Mesothelial cell of epicardium (in vitro differentiated cells): Measurements from ENCODE around the gene DTWD2. TPM values are rescaled to one million over a fixed set of nuclear protein-coding genes. Genes with fewer than 3 reads are reported as not detected.

Experiments used
- DNase-seq, 2 experiments: peaks; one replicate each; pipeline ENCODE4 v3.0.0; 2021; ENCODE audit warnings: low spot score in 2 of 2; ENCODE audit not compliant: unreplicated experiment in 2 of 2
- H3K27ac Mint-ChIP-seq: 2 replicates; pipeline ENCODE4 v1.8.0; 2021; ENCODE audit warnings: mixed read lengths
- H3K27me3 Mint-ChIP-seq: 2 replicates; pipeline ENCODE4 v1.8.0; 2021; ENCODE audit warnings: low read depth, mixed read lengths
- H3K36me3 Mint-ChIP-seq: 2 replicates; pipeline ENCODE4 v1.8.0; 2021; ENCODE audit warnings: mixed read lengths
- H3K4me1 Mint-ChIP-seq: 2 replicates; pipeline ENCODE4 v1.8.0; 2021; ENCODE audit warnings: mixed read lengths
- H3K4me3 Mint-ChIP-seq: 2 replicates; pipeline ENCODE4 v1.8.0; 2021; ENCODE audit warnings: mild to moderate bottlenecking, moderate library complexity, mixed read lengths
- H3K9me3 Mint-ChIP-seq: 2 replicates; pipeline ENCODE4 v1.8.0; 2021; ENCODE audit warnings: mixed read lengths
- microRNA-seq: library from miRNA; unstranded; fragments of <30 nt; microRNA quantifications from one replicate; pipeline ENCODE4 v1.2.0, GENCODE V29; 2021; ENCODE audit warnings: inconsistent platforms, mixed read lengths
- total RNA-seq: library from RNA; stranded (reverse); gene quantifications from 3 replicates; pipeline ENCODE4 v1.2.1, GENCODE V29; 2021
- TF ChIP-seq, protein P1 (sequence below): fragments of 200-600 bp; sonication (generic); IDR thresholded peaks from one replicate; pipeline ENCODE4 v1.5.0; 2021; ENCODE audit warnings: antibody characterized with exemption; ENCODE audit not compliant: unreplicated experiment

Gene DTWD2
- total RNA-seq, 1 donor from 2014 or later = 9.1 TPM

DNA sequence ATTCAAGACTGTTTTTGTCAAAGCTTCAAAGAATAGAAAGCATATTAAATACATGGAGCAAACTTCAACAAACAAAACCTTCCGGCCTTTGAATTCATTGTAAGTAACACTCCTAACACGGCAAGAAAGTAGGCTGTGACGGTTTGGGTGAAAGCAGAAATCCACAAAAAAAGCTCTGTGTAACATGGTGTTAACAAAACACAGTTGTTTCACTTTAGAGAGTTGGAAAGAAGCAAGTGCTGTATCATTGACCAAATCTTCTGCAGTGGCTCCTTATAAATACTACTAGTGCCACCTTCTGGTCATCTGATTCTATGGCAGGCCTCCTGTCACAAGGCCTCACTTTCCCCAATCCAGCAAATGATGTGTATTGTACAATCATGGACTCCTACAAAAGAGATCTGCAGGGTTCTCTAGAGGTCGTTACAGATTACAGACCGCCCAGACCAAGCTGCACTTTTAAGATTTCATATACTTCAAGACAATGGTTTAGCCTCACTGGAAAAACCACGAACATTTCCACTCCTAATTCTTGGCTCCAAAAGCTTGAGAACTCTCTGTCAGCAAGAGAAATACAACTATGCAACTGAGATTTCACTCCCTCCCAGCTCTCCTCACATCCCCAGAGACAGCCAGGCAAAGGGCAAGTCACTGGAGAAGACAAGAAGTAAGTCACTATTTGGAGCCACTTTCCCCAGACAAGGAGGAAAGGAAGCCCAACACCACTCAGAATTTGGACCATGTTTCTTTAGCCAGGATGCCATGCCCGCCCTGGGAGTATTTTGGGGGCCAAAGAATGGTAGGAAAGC is 196.2 kb downstream of the DTWD2 start:
- no peaks in the 10 kb centered on the region for H3K9me3 Mint-ChIP-seq
- no peak for DNase-seq
- no peaks in the 10 kb centered on the region for H3K36me3 Mint-ChIP-seq
- peak overlapping the region; percentile 76 for H3K27ac Mint-ChIP-seq
- peaks cover 33% of the 10 kb centered on the region for H3K4me1 Mint-ChIP-seq
- TF ChIP-seq, protein P1, sequence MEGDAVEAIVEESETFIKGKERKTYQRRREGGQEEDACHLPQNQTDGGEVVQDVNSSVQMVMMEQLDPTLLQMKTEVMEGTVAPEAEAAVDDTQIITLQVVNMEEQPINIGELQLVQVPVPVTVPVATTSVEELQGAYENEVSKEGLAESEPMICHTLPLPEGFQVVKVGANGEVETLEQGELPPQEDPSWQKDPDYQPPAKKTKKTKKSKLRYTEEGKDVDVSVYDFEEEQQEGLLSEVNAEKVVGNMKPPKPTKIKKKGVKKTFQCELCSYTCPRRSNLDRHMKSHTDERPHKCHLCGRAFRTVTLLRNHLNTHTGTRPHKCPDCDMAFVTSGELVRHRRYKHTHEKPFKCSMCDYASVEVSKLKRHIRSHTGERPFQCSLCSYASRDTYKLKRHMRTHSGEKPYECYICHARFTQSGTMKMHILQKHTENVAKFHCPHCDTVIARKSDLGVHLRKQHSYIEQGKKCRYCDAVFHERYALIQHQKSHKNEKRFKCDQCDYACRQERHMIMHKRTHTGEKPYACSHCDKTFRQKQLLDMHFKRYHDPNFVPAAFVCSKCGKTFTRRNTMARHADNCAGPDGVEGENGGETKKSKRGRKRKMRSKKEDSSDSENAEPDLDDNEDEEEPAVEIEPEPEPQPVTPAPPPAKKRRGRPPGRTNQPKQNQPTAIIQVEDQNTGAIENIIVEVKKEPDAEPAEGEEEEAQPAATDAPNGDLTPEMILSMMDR = peak; percentile 74
- H3K4me3 Mint-ChIP-seq = peak overlapping the region; percentile 21
- no peaks in the 10 kb centered on the region for H3K27me3 Mint-ChIP-seq

DNA sequence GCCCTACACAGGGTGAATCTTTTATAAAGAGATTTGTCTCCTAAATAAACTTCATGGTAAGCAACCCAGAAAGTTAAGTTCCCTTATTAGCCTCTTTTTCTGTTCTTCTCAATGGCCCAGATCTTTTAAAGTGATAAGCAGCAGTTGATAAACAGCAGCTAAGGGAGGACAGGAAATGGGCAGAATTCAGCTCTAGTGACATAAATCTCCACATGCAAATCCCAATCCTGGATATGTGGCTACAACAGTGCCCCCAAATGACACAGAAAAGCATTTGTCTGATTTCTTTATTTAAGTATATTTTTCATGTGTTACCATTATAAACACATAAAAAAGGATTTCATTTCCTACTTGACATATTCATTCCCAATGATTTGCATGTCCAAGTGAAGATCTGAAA is 199.0 kb downstream of the DTWD2 start:
- no peaks in the 10 kb centered on the region for H3K27me3 Mint-ChIP-seq
- peaks cover 41% of the 10 kb centered on the region for H3K4me1 Mint-ChIP-seq
- no peaks in the 10 kb centered on the region for H3K36me3 Mint-ChIP-seq
- TF ChIP-seq, protein P1 = no peak
- no peak overlapping the region for H3K4me3 Mint-ChIP-seq
- no peaks in the 10 kb centered on the region for H3K9me3 Mint-ChIP-seq
- H3K27ac Mint-ChIP-seq = no peak overlapping the region
- no peak for DNase-seq

DNA sequence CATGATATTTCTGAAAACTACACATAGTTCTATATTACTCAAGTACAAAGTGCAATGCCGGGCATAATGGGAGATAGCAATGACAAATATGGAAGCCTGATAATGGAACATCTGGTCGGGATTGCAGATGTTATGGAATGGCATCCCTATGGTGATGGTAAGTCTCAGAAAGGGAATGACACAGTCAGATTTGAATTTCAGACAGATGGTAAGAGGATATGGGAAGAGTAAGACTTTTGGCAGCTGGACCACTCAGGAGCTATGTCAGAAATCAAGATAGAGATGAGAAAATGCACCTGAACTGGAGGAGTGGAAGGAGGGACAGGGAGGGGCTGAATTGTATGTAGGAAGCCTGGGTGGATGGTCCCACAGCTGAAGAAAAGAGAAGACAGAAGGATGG is 200.0 kb downstream of the DTWD2 start:
- Mint-ChIP-seq H3K4me1 (peaks cover 47% of the 10 kb centered on the region), H3K27ac (no peak overlapping the region), H3K9me3 (no peaks in the 10 kb centered on the region), H3K4me3 (no peak overlapping the region), H3K36me3 (no peaks in the 10 kb centered on the region), H3K27me3 (no peaks in the 10 kb centered on the region)
- TF ChIP-seq, protein P1 = no peak
- DNase-seq = no peak

Small RNA genes within 50 kb of the gene (microRNA-seq; reads per million reads assigned to microRNA genes)
- gene MIR1244-2 = not detected

Other genes starting within 250 kb of the DTWD2 start
- gene DMXL1, start 82.5 kb upstream of the DTWD2 start, total RNA-seq = 68.6 to 75.2 TPM (median 74.9 TPM) in 3 replicates